Bronchial epithelial cell (primary cell): ENCODE results near the gene BABAM2. TPM values are rescaled to one million over a fixed set of nuclear protein-coding genes. Genes with fewer than 3 reads are reported as not detected.

Source experiments
- DNase-seq: peaks from one replicate; pipeline ENCODE4 v3.0.0-alpha.2; 2010; ENCODE audit warnings: low read depth
- FAIRE-seq: peaks from 2 replicates; lab custom pipeline; 2011; peaks lifted over from hg19 to GRCh38; lab: Jason Lieb, UNC
- H3K27me3 ChIP-seq: 2 replicates; pipeline ENCODE4 v1.5.1; 2011; ENCODE audit warnings: low read length; ENCODE audit not compliant: control insufficient read depth, insufficient read depth
- H3K36me3 ChIP-seq: 2 replicates; pipeline ENCODE4 v1.5.1; 2011; ENCODE audit warnings: low read length; ENCODE audit not compliant: control insufficient read depth, insufficient read depth
- H3K4me3 ChIP-seq: 2 replicates; pipeline ENCODE4 v1.5.1; 2011; ENCODE audit warnings: mild to moderate bottlenecking, low read depth, low read length, control low read depth
- total RNA-seq: library from RNA; depleted of rRNA; stranded (reverse); fragments of >200 nt; gene quantifications from 2 replicates; pipeline ENCODE4 v1.2.1, GENCODE V29; 2014
- TF ChIP-seq, protein P1 (sequence below): IDR thresholded peaks from 2 replicates; pipeline ENCODE4 v1.5.1; 2011; ENCODE audit warnings: mild to moderate bottlenecking, moderate library complexity, low read length, control low read depth, inconsistent platforms; ENCODE audit not compliant: insufficient read depth, severe bottlenecking

BABAM2 gene
- total RNA-seq, 1 donor from 2014 or later = 8.4 TPM

GRCh38 chr2:28096421-28096820 is 205.9 kb downstream of the BABAM2 start:
- no peak for FAIRE-seq
- DNase-seq = no peak
- Histone ChIP-seq H3K36me3 (no peaks in the 10 kb centered on the region), H3K4me3 (no peak overlapping the region), H3K27me3 (no peaks in the 10 kb centered on the region)
- TF ChIP-seq, protein P1, sequence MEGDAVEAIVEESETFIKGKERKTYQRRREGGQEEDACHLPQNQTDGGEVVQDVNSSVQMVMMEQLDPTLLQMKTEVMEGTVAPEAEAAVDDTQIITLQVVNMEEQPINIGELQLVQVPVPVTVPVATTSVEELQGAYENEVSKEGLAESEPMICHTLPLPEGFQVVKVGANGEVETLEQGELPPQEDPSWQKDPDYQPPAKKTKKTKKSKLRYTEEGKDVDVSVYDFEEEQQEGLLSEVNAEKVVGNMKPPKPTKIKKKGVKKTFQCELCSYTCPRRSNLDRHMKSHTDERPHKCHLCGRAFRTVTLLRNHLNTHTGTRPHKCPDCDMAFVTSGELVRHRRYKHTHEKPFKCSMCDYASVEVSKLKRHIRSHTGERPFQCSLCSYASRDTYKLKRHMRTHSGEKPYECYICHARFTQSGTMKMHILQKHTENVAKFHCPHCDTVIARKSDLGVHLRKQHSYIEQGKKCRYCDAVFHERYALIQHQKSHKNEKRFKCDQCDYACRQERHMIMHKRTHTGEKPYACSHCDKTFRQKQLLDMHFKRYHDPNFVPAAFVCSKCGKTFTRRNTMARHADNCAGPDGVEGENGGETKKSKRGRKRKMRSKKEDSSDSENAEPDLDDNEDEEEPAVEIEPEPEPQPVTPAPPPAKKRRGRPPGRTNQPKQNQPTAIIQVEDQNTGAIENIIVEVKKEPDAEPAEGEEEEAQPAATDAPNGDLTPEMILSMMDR = no peak

DNA sequence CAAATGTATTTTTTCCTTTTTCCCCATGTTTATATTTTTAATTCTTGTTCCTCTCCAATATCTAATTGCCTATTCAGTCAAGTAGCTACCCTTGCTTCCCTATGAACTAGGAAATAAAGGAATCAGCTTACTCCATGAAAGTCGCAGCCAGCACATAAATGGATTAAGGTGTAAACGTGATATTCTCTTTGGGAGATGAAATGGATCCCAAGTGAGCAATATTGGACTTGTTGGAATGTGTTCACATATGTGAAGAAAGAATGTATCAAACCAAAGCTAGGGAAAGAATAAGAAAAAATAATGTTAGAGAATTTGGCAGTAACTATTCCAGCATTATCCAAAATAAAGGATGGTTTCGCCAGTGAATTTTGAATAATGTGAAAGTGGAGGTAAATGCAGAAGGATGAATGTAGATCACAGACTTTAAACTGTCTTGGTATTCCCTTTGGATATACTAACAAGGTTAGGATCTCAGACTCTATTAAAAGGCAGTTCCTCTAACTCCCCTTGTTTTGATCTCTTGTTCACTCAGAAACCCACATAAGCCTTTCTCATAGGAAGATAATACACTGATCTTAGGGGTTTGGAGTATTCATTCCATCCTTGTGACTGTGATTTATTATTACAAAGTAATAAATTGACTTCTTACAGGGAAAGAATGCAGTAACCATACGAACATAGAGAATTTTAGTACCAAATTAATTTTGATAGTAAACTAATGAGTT is 208.1 kb downstream of the BABAM2 start:
- no peaks in the 10 kb centered on the region for H3K27me3 ChIP-seq
- no peak for DNase-seq
- TF ChIP-seq, protein P1 = no peak
- H3K4me3 ChIP-seq = no peak overlapping the region
- no peak for FAIRE-seq
- no peaks in the 10 kb centered on the region for H3K36me3 ChIP-seq

DNA sequence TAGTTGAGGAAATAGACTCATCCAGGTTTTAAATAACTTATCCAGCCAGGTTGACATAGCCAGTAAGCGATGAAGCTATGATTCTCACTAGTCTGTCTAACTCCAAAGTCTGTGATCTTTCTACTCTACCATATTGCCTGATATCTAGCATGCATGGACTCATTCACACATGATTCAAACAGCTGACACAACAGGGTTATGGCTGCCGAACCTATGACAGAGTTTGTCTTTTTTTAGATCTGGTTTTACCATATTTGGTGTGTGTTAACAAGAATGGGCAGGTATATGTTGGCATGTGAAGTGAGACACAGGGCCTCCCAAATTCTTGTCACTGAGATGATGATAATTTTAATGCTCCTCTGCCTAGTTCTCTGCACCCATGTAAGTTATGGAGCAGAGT is 210.6 kb downstream of the BABAM2 start:
- DNase-seq = peak; percentile 93
- no peaks in the 10 kb centered on the region for H3K27me3 ChIP-seq
- no peaks in the 10 kb centered on the region for H3K36me3 ChIP-seq
- FAIRE-seq = no peak
- TF ChIP-seq, protein P1 = no peak
- H3K4me3 ChIP-seq = no peak overlapping the region

GRCh38 chr2:28101892-28102291 is 211.4 kb downstream of the BABAM2 start:
- H3K4me3 ChIP-seq = no peak overlapping the region
- FAIRE-seq (no peak), DNase-seq (no peak)
- no peaks in the 10 kb centered on the region for H3K27me3 ChIP-seq
- TF ChIP-seq, protein P1 = no peak
- no peaks in the 10 kb centered on the region for H3K36me3 ChIP-seq

GRCh38 chr2:28102455-28102874 is 211.9 kb downstream of the BABAM2 start:
- FAIRE-seq = no peak
- DNase-seq = peak; percentile 17

More at GRCh38 chr2:28102455-28102874, 211.9 kb downstream of the BABAM2 start:
- no peaks in the 10 kb centered on the region for H3K27me3 ChIP-seq
- TF ChIP-seq, protein P1 = no peak
- H3K4me3 ChIP-seq = no peak overlapping the region
- no peaks in the 10 kb centered on the region for H3K36me3 ChIP-seq
